CD14-positive monocyte (primary cell): ENCODE results near the gene TGFA. TPM values are rescaled to one million over a fixed set of nuclear protein-coding genes. Genes with fewer than 3 reads are reported as not detected.

Experiments used
- DNase-seq, 3 donors: peaks; one replicate each; pipeline ENCODE4 v3.0.0-alpha.2; 2011 to 2022
- H2AFZ ChIP-seq: 2 replicates; pipeline ENCODE4 v1.6.0; 2012; ENCODE audit warnings: mild to moderate bottlenecking, low read depth, low read length, inconsistent platforms; ENCODE audit not compliant: insufficient read depth, poor library complexity, severe bottlenecking
- H3K27ac ChIP-seq, 2 donors: 1 replicate in 1 of 2; 2 replicates in 1 of 2; pipeline ENCODE4 v1.5.1; 2012 to 2013; ENCODE audit warnings: low read length in 2 of 2, control low read depth in 1 of 2, inconsistent platforms in 1 of 2, low read depth in 1 of 2, mild to moderate bottlenecking in 1 of 2
- H3K27me3 ChIP-seq, 2 donors: one replicate each; pipeline versions ENCODE4 v1.6.0 to v1.6.1; 2011 to 2013; ENCODE audit warnings: low read length in 2 of 2; ENCODE audit not compliant: control insufficient read depth in 2 of 2, insufficient read depth in 2 of 2
- H3K36me3 ChIP-seq, 2 donors: replicated peaks in 1 of 2; 1 replicate in 1 of 2; 2 replicates in 1 of 2; pipeline versions ENCODE4 v1.5.1 to v1.6.1; 2012 to 2013; ENCODE audit warnings: low read length in 2 of 2, control low read depth in 1 of 2, inconsistent platforms in 1 of 2, mild to moderate bottlenecking in 1 of 2; ENCODE audit not compliant: insufficient read depth in 2 of 2, control insufficient read depth in 1 of 2
- H3K4me1 ChIP-seq, 2 donors: 1 replicate in 1 of 2; 2 replicates in 1 of 2; pipeline versions ENCODE4 v1.5.1 to v1.6.1; 2012 to 2013; ENCODE audit warnings: low read length in 2 of 2, control low read depth in 1 of 2, inconsistent platforms in 1 of 2, mild to moderate bottlenecking in 1 of 2, moderate library complexity in 1 of 2; ENCODE audit not compliant: insufficient read depth in 2 of 2, control insufficient read depth in 1 of 2
- H3K4me2 ChIP-seq: replicated peaks from 2 replicates; pipeline ENCODE3; 2012; ENCODE audit warnings: low read length, moderate library complexity, mild to moderate bottlenecking; ENCODE audit not compliant: poor library complexity, severe bottlenecking; ENCODE audit errors: extremely low read depth
- H3K4me3 ChIP-seq, 3 experiments: fragments of 200-600 bp in 1 of 3; sonication (generic) in 1 of 3; replicated peaks in 1 of 3; 1 replicate in 2 of 3; 2 replicates in 1 of 3; pipeline ENCODE4 v1.5.1; 2011 to 2013; ENCODE audit warnings: low read length in 3 of 3, mild to moderate bottlenecking in 3 of 3, control low read depth in 2 of 3, low read depth in 2 of 3, inconsistent platforms in 1 of 3, moderate library complexity in 1 of 3
- H3K79me2 ChIP-seq: 2 replicates; pipeline ENCODE4 v1.6.0; 2012; ENCODE audit warnings: mild to moderate bottlenecking, control low read depth, inconsistent platforms, low read length, moderate library complexity; ENCODE audit not compliant: insufficient read depth
- H3K9ac ChIP-seq: 2 replicates; pipeline ENCODE4 v1.6.0; 2017; ENCODE audit warnings: low read length, mild to moderate bottlenecking; ENCODE audit not compliant: insufficient read depth, poor library complexity, severe bottlenecking
- H3K9me3 ChIP-seq, 2 donors: replicated peaks in 1 of 2; 1 replicate in 1 of 2; 2 replicates in 1 of 2; pipeline versions ENCODE4 v1.5.1 to v1.6.1; 2012 to 2013; ENCODE audit warnings: low read length in 2 of 2, control low read depth in 1 of 2; ENCODE audit not compliant: control insufficient read depth in 1 of 2, insufficient read depth in 1 of 2
- H4K20me1 ChIP-seq: 2 replicates; pipeline ENCODE4 v1.6.0; 2012; ENCODE audit warnings: mild to moderate bottlenecking, low read length, control low read depth, moderate library complexity; ENCODE audit not compliant: insufficient read depth
- H3K27ac Mint-ChIP-seq, 7 donors: one replicate each; pipeline ENCODE4 v1.8.0; 2020; ENCODE audit warnings: mild to moderate bottlenecking in 7 of 7, mixed read lengths in 7 of 7, moderate library complexity in 6 of 7, inconsistent platforms in 2 of 7
- H3K27me3 Mint-ChIP-seq, 3 donors: one replicate each; pipeline ENCODE4 v1.8.0; 2021 to 2022; ENCODE audit warnings: low read depth in 3 of 3, mild to moderate bottlenecking in 3 of 3, mixed read lengths in 3 of 3, moderate library complexity in 3 of 3, inconsistent platforms in 1 of 3
- H3K36me3 Mint-ChIP-seq, 2 donors: one replicate each; pipeline ENCODE4 v1.8.0; 2020; ENCODE audit warnings: mixed read lengths in 2 of 2, inconsistent platforms in 1 of 2, mild to moderate bottlenecking in 1 of 2
- H3K4me1 Mint-ChIP-seq: one replicate; pipeline ENCODE4 v1.8.0; 2020; ENCODE audit warnings: mild to moderate bottlenecking, mixed read lengths
- H3K4me3 Mint-ChIP-seq, 2 donors: one replicate each; pipeline ENCODE4 v1.8.0; 2020; ENCODE audit warnings: mild to moderate bottlenecking in 2 of 2, mixed read lengths in 2 of 2, moderate library complexity in 1 of 2
- H3K9me3 Mint-ChIP-seq, 7 donors: one replicate each; pipeline ENCODE4 v1.8.0; 2020 to 2022; ENCODE audit warnings: mixed read lengths in 7 of 7, mild to moderate bottlenecking in 6 of 7, moderate library complexity in 6 of 7, inconsistent platforms in 2 of 7
- WGBS: methylation state at CpG from one replicate; pipeline ENCODE4 v1.1.5; 2013; ENCODE audit warnings: missing lambda C conversion rate; ENCODE audit not compliant: insufficient coverage; 5-methylcytosine and 5-hydroxymethylcytosine counted together
- intact Hi-C, 2 donors: fragments of 100-400 bp; cut with micrococcal nuclease; formaldehyde crosslinking; loops; one replicate each; pipeline versions ENCODE4 v1.15.0 to v1.15.1; 2023
- polyA plus RNA-seq, 3 donors: library from polyadenylated mRNA; depleted of rRNA in 1 of 3; unstranded in 2 of 3; stranded (reverse) in 1 of 3; fragments of 300-500 nt in 2 of 3; fragments of >200 nt in 1 of 3; fragmentation: Illumina TruSeq in 2 of 3; gene quantifications; 1 replicate in 2 of 3; 2 replicates in 1 of 3; pipeline ENCODE4 v1.2.3, GENCODE V29; 2012 to 2021
- TF ChIP-seq, protein P1 (sequence below): fragments of 200-600 bp; IDR thresholded peaks from one replicate; pipeline ENCODE4 v1.8.0; 2022; ENCODE audit warnings: antibody characterized with exemption, mild to moderate bottlenecking

TGFA gene
- polyA plus RNA-seq, 3 donors: 1.7 to 2.5 (median 1.7) TPM

DNA sequence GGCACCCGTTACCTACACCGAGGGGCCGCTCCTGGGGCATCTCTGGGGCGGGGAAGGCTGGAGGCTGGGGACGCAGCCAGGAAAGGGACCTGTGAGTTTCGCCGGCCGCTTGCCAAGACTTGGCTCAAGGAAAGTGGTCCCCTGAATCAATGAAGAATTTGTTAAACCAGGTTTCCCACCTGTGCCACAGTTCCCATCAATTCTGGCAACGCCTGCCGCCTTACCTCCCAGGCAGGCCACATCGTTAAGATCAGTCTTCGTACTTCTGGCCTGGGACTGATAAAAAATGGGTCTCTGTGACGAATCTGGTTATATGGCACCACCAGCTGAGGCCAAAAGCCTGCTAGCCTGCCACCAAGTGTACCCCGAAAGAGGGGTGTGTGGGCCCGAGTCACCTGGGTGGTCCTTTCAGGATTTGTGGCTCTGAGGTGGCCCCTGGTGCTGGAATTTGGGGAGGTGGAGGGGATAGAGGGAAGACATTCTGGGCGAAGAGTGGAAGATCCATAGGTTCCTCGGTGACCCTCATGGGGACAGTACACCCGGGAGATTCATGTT, 789 bp upstream of the TGFA start:
- H4K20me1 ChIP-seq: no peaks in the 10 kb centered on the region
- no peak for DNase-seq
- Mint-ChIP-seq H3K36me3 (peaks cover 0 to 2% of the 10 kb centered on the region in 2 donors), H3K4me1 (peaks cover 19% of the 10 kb centered on the region), H3K27ac (peak overlapping the region in 2 of 7 donors; percentile 31 to 79), H3K9me3 (peaks cover 0 to 6% (median 4%) of the 10 kb centered on the region in 7 donors), H3K4me3 (peak overlapping the region; percentile 73 to 79), H3K27me3 (peaks cover 47 to 63% (median 50%) of the 10 kb centered on the region in 3 donors)
- no peaks in the 10 kb centered on the region for H3K36me3 ChIP-seq
- peak overlapping the region; percentile 93 for H2AFZ ChIP-seq
- H3K9me3 ChIP-seq: no peaks in the 10 kb centered on the region
- H3K9ac ChIP-seq: peak overlapping the region; percentile 69
- peaks cover 20 to 41% of the 10 kb centered on the region in 2 donors for H3K27me3 ChIP-seq
- peak overlapping the region in 1 of 2 donors; percentile 49 for H3K27ac ChIP-seq
- no peaks in the 10 kb centered on the region for H3K79me2 ChIP-seq
- H3K4me3 ChIP-seq: peak overlapping the region; percentile 47 to 83 (median 66)
- H3K4me1 ChIP-seq: peaks cover 21% of the 10 kb centered on the region in 2 donors
- TF ChIP-seq, protein P1, sequence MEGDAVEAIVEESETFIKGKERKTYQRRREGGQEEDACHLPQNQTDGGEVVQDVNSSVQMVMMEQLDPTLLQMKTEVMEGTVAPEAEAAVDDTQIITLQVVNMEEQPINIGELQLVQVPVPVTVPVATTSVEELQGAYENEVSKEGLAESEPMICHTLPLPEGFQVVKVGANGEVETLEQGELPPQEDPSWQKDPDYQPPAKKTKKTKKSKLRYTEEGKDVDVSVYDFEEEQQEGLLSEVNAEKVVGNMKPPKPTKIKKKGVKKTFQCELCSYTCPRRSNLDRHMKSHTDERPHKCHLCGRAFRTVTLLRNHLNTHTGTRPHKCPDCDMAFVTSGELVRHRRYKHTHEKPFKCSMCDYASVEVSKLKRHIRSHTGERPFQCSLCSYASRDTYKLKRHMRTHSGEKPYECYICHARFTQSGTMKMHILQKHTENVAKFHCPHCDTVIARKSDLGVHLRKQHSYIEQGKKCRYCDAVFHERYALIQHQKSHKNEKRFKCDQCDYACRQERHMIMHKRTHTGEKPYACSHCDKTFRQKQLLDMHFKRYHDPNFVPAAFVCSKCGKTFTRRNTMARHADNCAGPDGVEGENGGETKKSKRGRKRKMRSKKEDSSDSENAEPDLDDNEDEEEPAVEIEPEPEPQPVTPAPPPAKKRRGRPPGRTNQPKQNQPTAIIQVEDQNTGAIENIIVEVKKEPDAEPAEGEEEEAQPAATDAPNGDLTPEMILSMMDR: peak; percentile 79
- peak overlapping the region; percentile 88 for H3K4me2 ChIP-seq
- 29% methylated on average over 17 of the region's 18 CpGs for WGBS
- intact Hi-C loops: loop anchor here (5.0 to 10.0 kb wide), 2 partner anchors 42 to 60 kb away; no protein-coding TSS in a partner anchor

DNA sequence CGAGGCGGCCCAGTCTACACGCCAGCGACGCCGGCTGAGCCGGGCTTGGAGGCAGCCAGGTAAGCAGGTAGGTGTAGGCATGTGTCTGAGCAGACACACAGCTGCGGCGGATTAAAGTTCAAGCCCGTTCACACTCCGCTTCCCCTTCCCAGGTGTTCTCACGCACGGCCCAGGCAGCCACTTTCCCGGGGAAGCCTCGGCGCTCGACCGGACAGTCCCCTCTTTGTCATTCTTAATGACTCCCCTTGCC, 367 bp downstream of the TGFA start:
- Histone ChIP-seq H3K9me3 (no peaks in the 10 kb centered on the region), H3K4me3 (peak overlapping the region; percentile 47 to 83 (median 66)), H3K4me2 (peak overlapping the region; percentile 88), H3K36me3 (no peaks in the 10 kb centered on the region), H3K9ac (peak overlapping the region; percentile 69), H3K79me2 (no peaks in the 10 kb centered on the region), H4K20me1 (no peaks in the 10 kb centered on the region), H3K4me1 (peaks cover 21% of the 10 kb centered on the region in 2 donors), H3K27me3 (peaks cover 18 to 41% of the 10 kb centered on the region in 2 donors), H2AFZ (peak overlapping the region; percentile 93), H3K27ac (peak overlapping the region in 1 of 2 donors; percentile 49)
- H3K27me3 Mint-ChIP-seq: peaks cover 44 to 56% (median 49%) of the 10 kb centered on the region in 3 donors
- WGBS: under 1% methylated on average over 17 of the region's 18 CpGs
- DNase-seq: peak in 1 of 3 donors; percentile 81
- peak overlapping the region in 6 of 7 donors; percentile 58 to 87 (median 74) for H3K27ac Mint-ChIP-seq
- TF ChIP-seq, protein P1: no peak
- peaks cover 0 to 6% (median 4%) of the 10 kb centered on the region in 7 donors for H3K9me3 Mint-ChIP-seq
- intact Hi-C loops: loop anchor here (5.0 to 10.0 kb wide), 2 partner anchors 41 to 58 kb away; no protein-coding TSS in a partner anchor
- peaks cover 19% of the 10 kb centered on the region for H3K4me1 Mint-ChIP-seq
- peak overlapping the region; percentile 86 to 99 for H3K4me3 Mint-ChIP-seq
- peaks cover 0 to 2% of the 10 kb centered on the region in 2 donors for H3K36me3 Mint-ChIP-seq
